ENCODE measurements around the gene LBHD2. TPM values are rescaled to one million over a fixed set of nuclear protein-coding genes. Genes with fewer than 3 reads are reported as not detected.

Gene LBHD2
- total and polyA plus RNA-seq, 8 donors = not detected

GRCh38 chr14:103103461-103104388 is 19.7 kb downstream of the LBHD2 start:
- H3K4me3 ChIP-seq = peak overlapping the region; percentile 15 to 49 (median 22)
- H3K9me3 ChIP-seq = no peaks in the 10 kb centered on the region
- peaks cover 61 to 74% (median 68%) of the 10 kb centered on the region in 4 donors for H3K4me1 ChIP-seq
- H3K27me3 ChIP-seq = peaks cover 0 to 61% (median 28%) of the 10 kb centered on the region in 3 donors
- 3 to 6% (median 5%) methylated on average over 30 to 68 of the region's 68 CpGs for WGBS, 5 donors
- H3K36me3 ChIP-seq = no peaks in the 10 kb centered on the region
- peak overlapping the region in 3 of 5 donors; percentile 8 to 47 (median 11) for H3K27ac ChIP-seq
- DNase-seq = peak; percentile 87 to 89
- intact Hi-C loops (cut with DNase I; ENCODE audit: low total_unique reads) = loop anchor here (10.0 kb wide), 1 partner anchor 191 kb away; no protein-coding TSS in a partner anchor
- TF ChIP-seq EP300 (IDR thresholded peaks at IDR 0.05) (no peak), CTCF (IDR thresholded peaks at IDR 0.05) (peak in 2 of 7 experiments; percentile 15 to 33)

DNA sequence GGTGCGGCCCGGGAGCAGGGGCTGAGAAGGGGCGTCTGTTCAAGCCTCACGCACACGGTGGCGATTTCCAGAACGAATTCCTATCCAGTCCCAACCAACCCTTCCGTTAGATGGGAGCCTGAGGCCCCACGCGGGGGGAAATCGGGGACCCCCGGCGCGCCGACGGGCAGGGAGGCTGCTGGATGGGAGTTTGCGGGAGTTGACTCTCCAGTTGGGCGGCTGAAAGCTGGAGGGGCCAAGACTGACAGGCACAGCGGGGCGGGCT is 20.3 kb downstream of the LBHD2 start:
- DNase-seq = no peak
- 8 to 16% (median 12%) methylated on average over 11 to 20 of the region's 20 CpGs; no CpG with 5 or more reads in 1 of the 5 donors for WGBS, 5 donors
- Histone ChIP-seq H3K27ac (peak overlapping the region in 3 of 5 donors; percentile 8 to 47 (median 33)), H3K4me1 (peaks cover 58 to 71% (median 62%) of the 10 kb centered on the region in 4 donors), H3K4me3 (peak overlapping the region in 2 of 4 donors; percentile 7 to 49), H3K36me3 (no peaks in the 10 kb centered on the region), H3K9me3 (no peaks in the 10 kb centered on the region), H3K27me3 (peaks cover 0 to 55% (median 28%) of the 10 kb centered on the region in 3 donors)
- TF ChIP-seq CTCF (IDR thresholded peaks at IDR 0.05) (no peak), EP300 (IDR thresholded peaks at IDR 0.05) (no peak), POLR2A (IDR thresholded peaks at IDR 0.05) (no peak), POLR2AphosphoS5 (IDR thresholded peaks at IDR 0.05) (no peak)
- intact Hi-C loops (cut with DNase I; ENCODE audit: low total_unique reads) = loop anchor here (10.0 kb wide), 1 partner anchor 190 kb away; no protein-coding TSS in a partner anchor

DNA sequence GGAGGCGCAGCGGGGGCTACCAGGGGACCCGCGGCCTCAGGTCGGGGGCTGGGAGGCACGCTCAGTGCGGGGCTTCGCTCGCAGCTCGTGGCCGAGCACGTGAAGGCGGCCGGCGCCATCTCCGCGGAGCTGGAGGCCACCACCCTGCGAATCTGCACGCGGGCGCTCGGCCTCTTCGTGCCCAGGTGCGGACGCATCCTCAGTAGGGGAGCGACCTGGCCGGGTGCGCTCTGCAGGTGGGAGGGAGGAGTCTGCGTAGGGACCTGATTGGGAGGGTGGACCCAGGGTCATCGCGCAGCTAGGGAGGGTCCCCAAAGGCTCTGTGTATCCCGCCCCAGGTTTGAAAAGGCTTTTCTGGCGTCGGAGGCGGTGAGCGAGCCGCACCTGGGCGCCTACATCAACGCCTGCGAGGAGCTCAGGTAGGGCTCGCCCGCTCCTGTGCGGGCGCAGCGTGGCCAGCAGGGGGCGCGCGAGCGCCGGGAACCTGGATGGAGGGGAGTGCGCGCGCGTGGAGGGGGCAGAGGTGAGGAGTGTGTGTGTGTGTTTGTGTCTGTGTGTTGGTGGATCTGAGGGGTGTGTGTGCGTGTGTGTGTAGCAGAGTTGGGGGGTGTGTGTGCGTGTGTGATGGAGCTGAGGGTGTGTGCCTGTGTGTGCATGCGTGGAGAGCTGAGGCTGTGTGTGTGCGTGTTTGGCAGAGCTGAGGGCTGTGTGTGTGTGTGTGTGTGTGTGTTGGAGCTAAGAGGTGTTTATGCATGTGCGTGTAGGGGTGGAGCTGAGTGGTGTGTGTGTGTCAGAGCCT is 20.8 kb downstream of the LBHD2 start:
- Histone ChIP-seq H3K4me1 (peaks cover 55 to 69% (median 60%) of the 10 kb centered on the region in 4 donors), H3K36me3 (no peaks in the 10 kb centered on the region), H3K27me3 (peaks cover 0 to 49% (median 28%) of the 10 kb centered on the region in 3 donors), H3K4me3 (peak overlapping the region in 2 of 4 donors; percentile 7 to 49), H3K9me3 (no peaks in the 10 kb centered on the region), H3K27ac (peak overlapping the region in 2 of 5 donors; percentile 31 to 33)
- 4 to 5% (median 4%) methylated on average over 29 to 59 of the region's 59 CpGs for WGBS, 5 donors
- peak in 1 of 3 donors; percentile 14 for TF ChIP-seq POLR2AphosphoS5 (IDR thresholded peaks at IDR 0.05)
- peak in 6 of 7 experiments; percentile 97 to 99 (median 98) for TF ChIP-seq CTCF (IDR thresholded peaks at IDR 0.05)
- no peak for TF ChIP-seq POLR2A (IDR thresholded peaks at IDR 0.05)
- intact Hi-C loops (cut with DNase I; ENCODE audit: low total_unique reads) = loop anchor here (10.0 kb wide), 1 partner anchor 190 kb away; no protein-coding TSS in a partner anchor
- peak; percentile 85 to 89 for DNase-seq

GRCh38 chr14:103105580-103106150 is 21.7 kb downstream of the LBHD2 start:
- DNase-seq = no peak
- WGBS, 5 donors = 60 to 81% (median 69%) methylated on average over 8 to 9 of the region's 9 CpGs

More at GRCh38 chr14:103105580-103106150, 21.7 kb downstream of the LBHD2 start:
- TF ChIP-seq CTCF (IDR thresholded peaks at IDR 0.05) = no peak
- TF ChIP-seq POLR2A (IDR thresholded peaks at IDR 0.05) = no peak
- TF ChIP-seq POLR2AphosphoS5 (IDR thresholded peaks at IDR 0.05) = no peak
- no peak for TF ChIP-seq EP300 (IDR thresholded peaks at IDR 0.05)
- H3K9me3 ChIP-seq = no peaks in the 10 kb centered on the region
- no peaks in the 10 kb centered on the region for H3K36me3 ChIP-seq
- H3K4me3 ChIP-seq = no peak overlapping the region
- H3K4me1 ChIP-seq = peaks cover 58 to 69% (median 61%) of the 10 kb centered on the region in 4 donors
- H3K27me3 ChIP-seq = peaks cover 0 to 47% (median 28%) of the 10 kb centered on the region in 3 donors
- H3K27ac ChIP-seq = no peak overlapping the region
- intact Hi-C loops (cut with DNase I; ENCODE audit: low total_unique reads) = loop anchor here (10.0 kb wide), 1 partner anchor 189 kb away; no protein-coding TSS in a partner anchor
